CD4-positive, alpha-beta memory T cell (primary cell): ENCODE data around the gene MORC4. TPM values are rescaled to one million over a fixed set of nuclear protein-coding genes. Genes with fewer than 3 reads are reported as not detected.

Source experiments
- CTCF ChIA-PET: fragments of 350-600 bp; sonication (Branson Sonifier 250); formaldehyde crosslinking; loops from one replicate; lab custom pipeline; 2021; ENCODE audit warnings: inconsistent platforms; ENCODE audit not compliant: partially characterized antibody; lab: Charles Lee
- POLR2A ChIA-PET: fragments of 350-600 bp; sonication (Branson Sonifier 250); formaldehyde crosslinking; loops from one replicate; lab custom pipeline; 2021; ENCODE audit not compliant: partially characterized antibody; lab: Charles Lee
- DNase-seq, 5 donors: peaks; one replicate each; pipeline versions ENCODE4 v3.0.0 to v3.0.0-alpha.2; 2020 to 2022; ENCODE audit warnings: mixed read lengths in 1 of 5
- H3K27ac ChIP-seq: one replicate; pipeline ENCODE4 v1.7.0; 2013; ENCODE audit warnings: low read depth, low read length
- H3K27me3 ChIP-seq: 2 replicates; pipeline ENCODE4 v1.7.0; 2013; ENCODE audit warnings: mild to moderate bottlenecking, low read length, moderate library complexity; ENCODE audit not compliant: insufficient read depth
- H3K36me3 ChIP-seq: 2 replicates; pipeline ENCODE4 v1.7.0; 2013; ENCODE audit warnings: mild to moderate bottlenecking, low read length, moderate library complexity; ENCODE audit not compliant: insufficient read depth
- H3K4me1 ChIP-seq: 2 replicates; pipeline ENCODE4 v1.7.0; 2013; ENCODE audit warnings: mild to moderate bottlenecking, low read length, moderate library complexity; ENCODE audit not compliant: insufficient read depth
- H3K4me3 ChIP-seq, 2 donors: one replicate each; pipeline ENCODE4 v1.7.0; 2013; ENCODE audit warnings: low read length in 2 of 2, mild to moderate bottlenecking in 1 of 2
- H3K9me3 ChIP-seq, 2 donors: one replicate each; pipeline ENCODE4 v1.7.0; 2013; ENCODE audit warnings: low read length in 2 of 2, control low read depth in 1 of 2; ENCODE audit not compliant: control insufficient read depth in 1 of 2
- H3K27ac Mint-ChIP-seq, 7 donors: one replicate each; pipeline ENCODE4 v1.8.0; 2020 to 2021; ENCODE audit warnings: mixed read lengths in 7 of 7, mild to moderate bottlenecking in 6 of 7, inconsistent platforms in 3 of 7, moderate library complexity in 3 of 7
- H3K27me3 Mint-ChIP-seq, 2 donors: one replicate each; pipeline ENCODE4 v1.8.0; 2020 to 2021; ENCODE audit warnings: mixed read lengths in 2 of 2
- H3K36me3 Mint-ChIP-seq, 2 donors: one replicate each; pipeline ENCODE4 v1.8.0; 2020 to 2021; ENCODE audit warnings: mixed read lengths in 2 of 2, inconsistent platforms in 1 of 2, mild to moderate bottlenecking in 1 of 2
- H3K4me1 Mint-ChIP-seq, 4 donors: one replicate each; pipeline ENCODE4 v1.8.0; 2020 to 2021; ENCODE audit warnings: mixed read lengths in 4 of 4, mild to moderate bottlenecking in 1 of 4
- H3K4me3 Mint-ChIP-seq, 8 donors: one replicate each; pipeline ENCODE4 v1.8.0; 2020 to 2021; ENCODE audit warnings: mixed read lengths in 8 of 8, mild to moderate bottlenecking in 7 of 8, moderate library complexity in 6 of 8, inconsistent platforms in 3 of 8
- H3K9me3 Mint-ChIP-seq, 8 donors: one replicate each; pipeline ENCODE4 v1.8.0; 2020 to 2021; ENCODE audit warnings: mixed read lengths in 8 of 8, mild to moderate bottlenecking in 5 of 8, inconsistent platforms in 3 of 8, moderate library complexity in 1 of 8
- intact Hi-C: fragments of 100-400 bp; cut with micrococcal nuclease; formaldehyde crosslinking; loops from one replicate; pipeline ENCODE4 v1.15.1; 2023
- polyA plus RNA-seq, 2 donors: library from polyadenylated mRNA; unstranded; fragments of 300-500 nt; fragmentation: Illumina TruSeq; gene quantifications; one replicate each; pipeline ENCODE4 v1.2.3, GENCODE V29; 2021
- total RNA-seq, 2 experiments: library from RNA; stranded (reverse); gene quantifications; one replicate each; pipeline ENCODE4 v1.2.3, GENCODE V29; 2021

Gene MORC4
- total and polyA plus RNA-seq, 4 experiments from 2014 or later = 7.9 to 12.6 (median 11.5) TPM

DNA sequence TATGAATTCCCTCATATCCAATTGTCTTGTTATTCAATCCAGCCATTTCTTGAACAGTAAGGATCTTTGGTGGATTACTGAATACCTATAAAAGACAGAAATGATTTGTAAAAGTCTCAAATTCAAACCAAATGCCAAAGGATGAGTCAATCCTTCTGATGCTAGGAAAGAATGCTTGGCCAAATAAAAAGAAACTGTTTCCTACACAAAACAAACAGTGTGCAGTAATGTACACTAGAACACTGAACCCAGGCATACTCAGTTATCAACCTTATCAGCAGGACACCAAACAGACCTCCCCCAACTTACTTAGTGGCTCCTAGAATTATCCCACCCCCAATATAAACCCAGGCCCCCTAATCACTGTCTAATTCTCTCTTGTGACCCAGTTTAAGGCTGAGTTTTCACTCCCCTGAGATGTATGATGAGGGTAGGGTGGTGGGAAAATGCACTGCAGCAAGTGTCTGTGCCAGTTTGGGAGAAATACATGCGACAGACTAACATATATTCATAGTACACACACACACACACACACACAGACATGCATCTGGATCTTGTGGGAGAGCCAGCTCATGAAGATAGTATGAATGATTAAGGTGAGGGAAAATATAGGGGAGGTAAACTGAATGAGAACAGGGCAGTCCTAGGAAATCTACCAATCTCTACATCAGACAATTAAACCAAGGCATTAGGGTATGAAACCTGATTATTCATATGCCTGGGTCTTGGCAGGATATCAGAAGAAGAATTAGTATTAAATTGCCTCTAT, 44.8 kb downstream of the MORC4 start:
- no peak for DNase-seq
- Mint-ChIP-seq H3K27ac (no peak overlapping the region), H3K4me1 (no peaks in the 10 kb centered on the region), H3K9me3 (no peaks in the 10 kb centered on the region), H3K36me3 (peaks cover 1 to 32% of the 10 kb centered on the region in 2 donors), H3K27me3 (no peaks in the 10 kb centered on the region), H3K4me3 (no peak overlapping the region)
- intact Hi-C loops = no loop called here
- Histone ChIP-seq H3K4me1 (no peaks in the 10 kb centered on the region), H3K4me3 (no peak overlapping the region), H3K27me3 (no peaks in the 10 kb centered on the region), H3K27ac (no peak overlapping the region), H3K9me3 (no peaks in the 10 kb centered on the region), H3K36me3 (no peaks in the 10 kb centered on the region)
- POLR2A ChIA-PET = no interaction called here
- CTCF ChIA-PET = interaction anchor here (7.6 kb wide), 1 partner anchor 57 kb away, joined by 62 read pairs; no protein-coding TSS in a partner anchor

- no peaks in the 10 kb centered on the region for H3K9me3 Mint-ChIP-seq
- POLR2A ChIA-PET = no interaction called here
- no peak overlapping the region for H3K4me3 Mint-ChIP-seq
- H3K27ac Mint-ChIP-seq = no peak overlapping the region
- CTCF ChIA-PET = interaction anchor here (7.6 kb wide), 1 partner anchor 55 kb away, joined by 62 read pairs; no protein-coding TSS in a partner anchor
- Histone ChIP-seq H3K27me3 (no peaks in the 10 kb centered on the region), H3K4me1 (no peaks in the 10 kb centered on the region), H3K9me3 (no peaks in the 10 kb centered on the region), H3K36me3 (no peaks in the 10 kb centered on the region), H3K27ac (no peak overlapping the region), H3K4me3 (no peak overlapping the region)
- peaks cover 4 to 29% of the 10 kb centered on the region in 2 donors for H3K36me3 Mint-ChIP-seq
- H3K27me3 Mint-ChIP-seq = no peaks in the 10 kb centered on the region
- DNase-seq = no peak
- H3K4me1 Mint-ChIP-seq = no peaks in the 10 kb centered on the region
- intact Hi-C loops = no loop called here
Measured at GRCh38 chrX:106954041-106954440, 46.0 kb downstream of the MORC4 start.

GRCh38 chrX:106952988-106953387, 47.0 kb downstream of the MORC4 start:
- peaks cover 4 to 28% of the 10 kb centered on the region in 2 donors for H3K36me3 Mint-ChIP-seq
- DNase-seq = peak in 1 of 5 donors; percentile 6
- H3K9me3 ChIP-seq = no peaks in the 10 kb centered on the region
- no peaks in the 10 kb centered on the region for H3K9me3 Mint-ChIP-seq
- no peak overlapping the region for H3K27ac ChIP-seq
- H3K36me3 ChIP-seq = no peaks in the 10 kb centered on the region
- H3K4me3 Mint-ChIP-seq = no peak overlapping the region
- H3K27ac Mint-ChIP-seq = no peak overlapping the region
- H3K27me3 Mint-ChIP-seq = no peaks in the 10 kb centered on the region
- ChIA-PET CTCF (interaction anchor here (1.2 to 7.6 kb wide), 3 partner anchors 9 to 59 kb away, joined by 4 to 62 read pairs (median 5); no protein-coding TSS in a partner anchor), POLR2A (no interaction called here)
- no peaks in the 10 kb centered on the region for H3K4me1 Mint-ChIP-seq
- intact Hi-C loops = loop anchor here (1.0 kb wide), 2 partner anchors 55 to 59 kb away; no protein-coding TSS in a partner anchor
- no peak overlapping the region for H3K4me3 ChIP-seq
- no peaks in the 10 kb centered on the region for H3K4me1 ChIP-seq
- no peaks in the 10 kb centered on the region for H3K27me3 ChIP-seq

GRCh38 chrX:106952538-106952937, 47.5 kb downstream of the MORC4 start:
- POLR2A ChIA-PET = no interaction called here
- H3K9me3 Mint-ChIP-seq = no peaks in the 10 kb centered on the region
- no peaks in the 10 kb centered on the region for H3K27me3 ChIP-seq
- no peak overlapping the region for H3K4me3 ChIP-seq
- H3K4me1 Mint-ChIP-seq = no peaks in the 10 kb centered on the region
- intact Hi-C loops = no loop called here
- no peaks in the 10 kb centered on the region for H3K4me1 ChIP-seq
- no peak overlapping the region for H3K4me3 Mint-ChIP-seq
- peaks cover 4 to 24% of the 10 kb centered on the region in 2 donors for H3K36me3 Mint-ChIP-seq
- H3K27me3 Mint-ChIP-seq = no peaks in the 10 kb centered on the region
- H3K9me3 ChIP-seq = no peaks in the 10 kb centered on the region
- H3K36me3 ChIP-seq = no peaks in the 10 kb centered on the region
- no peak for DNase-seq
- CTCF ChIA-PET = interaction anchor here (1.2 to 7.6 kb wide), 3 partner anchors 10 to 58 kb away, joined by 4 to 62 read pairs (median 5); no protein-coding TSS in a partner anchor
- no peak overlapping the region for H3K27ac ChIP-seq
- no peak overlapping the region for H3K27ac Mint-ChIP-seq

DNA sequence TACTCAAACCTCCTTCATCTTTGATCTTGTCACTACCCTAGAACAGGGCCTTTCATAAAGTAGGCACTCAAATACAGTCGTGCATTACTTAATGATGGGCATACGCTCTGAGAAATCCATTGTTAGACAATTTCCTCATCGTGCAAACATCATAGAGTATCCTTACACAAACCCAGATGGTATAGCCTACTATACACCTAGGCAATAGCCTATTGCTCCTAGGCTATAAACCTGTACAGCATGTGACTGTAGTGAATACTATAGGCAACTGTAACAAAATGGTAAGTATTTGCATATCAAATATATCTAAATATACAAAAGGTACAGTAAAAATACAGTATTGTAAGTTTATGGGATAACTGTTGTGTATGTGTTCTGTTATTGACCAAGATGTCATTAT, 47.9 kb downstream of the MORC4 start:
- no peak overlapping the region for H3K27ac Mint-ChIP-seq
- H3K27me3 Mint-ChIP-seq = no peaks in the 10 kb centered on the region
- Histone ChIP-seq H3K9me3 (no peaks in the 10 kb centered on the region), H3K27ac (no peak overlapping the region), H3K27me3 (no peaks in the 10 kb centered on the region), H3K4me3 (no peak overlapping the region), H3K36me3 (no peaks in the 10 kb centered on the region), H3K4me1 (no peaks in the 10 kb centered on the region)
- H3K4me1 Mint-ChIP-seq = no peaks in the 10 kb centered on the region
- CTCF ChIA-PET = interaction anchor here (1.2 to 7.6 kb wide), 2 partner anchors 10 to 54 kb away, joined by 4 to 62 read pairs; no protein-coding TSS in a partner anchor
- peaks cover 4 to 24% of the 10 kb centered on the region in 2 donors for H3K36me3 Mint-ChIP-seq
- intact Hi-C loops = no loop called here
- POLR2A ChIA-PET = no interaction called here
- H3K9me3 Mint-ChIP-seq = no peaks in the 10 kb centered on the region
- no peak for DNase-seq
- no peak overlapping the region for H3K4me3 Mint-ChIP-seq

GRCh38 chrX:106951230-106951629, 48.8 kb downstream of the MORC4 start:
- Mint-ChIP-seq H3K4me1 (no peaks in the 10 kb centered on the region), H3K27ac (peak overlapping the region in 1 of 7 donors; percentile 30), H3K27me3 (no peaks in the 10 kb centered on the region), H3K9me3 (no peaks in the 10 kb centered on the region), H3K4me3 (no peak overlapping the region), H3K36me3 (peaks cover 4 to 24% of the 10 kb centered on the region in 2 donors)
- no peak for DNase-seq
- Histone ChIP-seq H3K4me1 (no peaks in the 10 kb centered on the region), H3K27me3 (no peaks in the 10 kb centered on the region), H3K36me3 (no peaks in the 10 kb centered on the region), H3K4me3 (no peak overlapping the region), H3K9me3 (no peaks in the 10 kb centered on the region), H3K27ac (no peak overlapping the region)
- POLR2A ChIA-PET = no interaction called here
- CTCF ChIA-PET = interaction anchor here (0.8 to 7.6 kb wide), 3 partner anchors 48 to 57 kb away, joined by 3 to 62 read pairs (median 6); no protein-coding TSS in a partner anchor
- intact Hi-C loops = no loop called here

DNA sequence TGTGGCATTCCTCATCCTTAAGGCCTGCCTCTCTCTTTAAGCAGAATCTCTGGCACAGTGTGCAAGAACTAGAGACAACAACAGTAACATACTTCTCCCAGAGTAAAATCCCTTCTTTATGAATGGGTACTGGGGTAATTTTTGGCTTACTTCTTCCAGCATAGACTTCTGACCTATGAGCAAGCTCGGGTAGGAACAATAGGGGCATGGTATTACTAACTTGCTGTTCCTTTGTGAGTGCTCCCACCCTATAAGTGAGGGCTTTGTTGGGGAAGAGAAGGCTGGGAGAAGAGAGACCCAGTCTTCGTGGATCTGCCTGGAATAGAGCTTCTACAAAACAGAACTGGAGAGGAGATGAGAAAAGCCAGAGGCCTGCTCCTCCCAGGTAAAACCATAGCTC, 49.6 kb downstream of the MORC4 start:
- no peaks in the 10 kb centered on the region for H3K4me1 ChIP-seq
- H3K4me1 Mint-ChIP-seq = no peaks in the 10 kb centered on the region
- no peak overlapping the region for H3K4me3 ChIP-seq
- ChIA-PET POLR2A (no interaction called here), CTCF (interaction anchor here (0.8 to 7.6 kb wide), 4 partner anchors 33 to 56 kb away, joined by 3 to 62 read pairs (median 4); no protein-coding TSS in a partner anchor)
- no peaks in the 10 kb centered on the region for H3K27me3 Mint-ChIP-seq
- no peaks in the 10 kb centered on the region for H3K36me3 ChIP-seq
- H3K9me3 Mint-ChIP-seq = peaks cover 0 to 1% (median 0%) of the 10 kb centered on the region in 8 donors
- intact Hi-C loops = no loop called here
- no peak overlapping the region for H3K27ac ChIP-seq
- no peak for DNase-seq
- H3K27ac Mint-ChIP-seq = no peak overlapping the region
- no peak overlapping the region for H3K4me3 Mint-ChIP-seq
- H3K36me3 Mint-ChIP-seq = peaks cover 4 to 16% of the 10 kb centered on the region in 2 donors
- H3K9me3 ChIP-seq = no peaks in the 10 kb centered on the region
- H3K27me3 ChIP-seq = no peaks in the 10 kb centered on the region
